ENCODE measurements around the gene KCTD10.

- no peak for TF ChIP-seq POLR2AphosphoS5 (IDR thresholded peaks at IDR 0.05; ENCODE audit: low read length)
- no peak for TF ChIP-seq SREBF2 (IDR thresholded peaks at IDR 0.05; ENCODE audit: low read length)
- TF ChIP-seq MEF2B (IDR thresholded peaks at IDR 0.05; ENCODE audit: partially characterized antibody, poor library complexity, severe bottlenecking) = no peak
- no peak for TF ChIP-seq CBX5 (IDR thresholded peaks at IDR 0.05; ENCODE audit: low read depth)
- TF ChIP-seq ZBTB33 (IDR thresholded peaks at IDR 0.05) = no peak
- TF ChIP-seq CTCF (IDR thresholded peaks at IDR 0.05 in 2 of 3, conservative IDR thresholded peaks at IDR 0.05 in 1 of 3; ENCODE audit: control insufficient read depth in 2 of 3, extremely low read depth in 1 of 3, insufficient read depth in 1 of 3, low read depth in 3 of 3, low read length in 3 of 3) = no peak
Observed at GRCh38 chr12:109460538-109460937, 16.6 kb downstream of the KCTD10 start.
